Stimulated activated CD4-positive, alpha-beta T cell treated with anti-CD3 and anti-CD28 coated beads, Interleukin-4, amount 100 ng/mL, for 48 hours (primary cell): ENCODE results near the gene ARPC5.

Experiments
- DNase-seq, 2 donors: peaks; one replicate each; pipeline ENCODE4 v3.0.0-alpha.2; 2020; ENCODE audit warnings: low read depth in 2 of 2

The ARPC5 gene

DNA sequence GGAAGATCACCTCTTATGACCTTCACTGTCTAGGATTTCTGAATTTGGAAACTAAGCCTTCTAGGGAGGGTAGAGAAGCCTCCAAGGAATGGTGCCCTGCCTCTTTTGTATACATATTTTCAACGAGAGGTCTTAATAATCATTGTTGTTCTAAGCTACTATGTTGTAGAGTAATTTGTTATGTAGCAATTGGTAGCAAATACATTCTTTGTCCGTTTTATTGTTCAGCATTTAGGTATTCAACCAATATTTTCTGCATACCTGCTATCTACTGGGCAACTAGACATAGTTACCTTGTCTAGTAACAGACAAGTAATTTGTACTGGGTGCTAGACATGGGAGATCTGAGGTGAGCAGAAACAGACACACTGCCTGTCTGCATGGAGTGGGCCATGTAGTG is 24.6 kb downstream of the ARPC5 start:
- no peak for DNase-seq

DNA sequence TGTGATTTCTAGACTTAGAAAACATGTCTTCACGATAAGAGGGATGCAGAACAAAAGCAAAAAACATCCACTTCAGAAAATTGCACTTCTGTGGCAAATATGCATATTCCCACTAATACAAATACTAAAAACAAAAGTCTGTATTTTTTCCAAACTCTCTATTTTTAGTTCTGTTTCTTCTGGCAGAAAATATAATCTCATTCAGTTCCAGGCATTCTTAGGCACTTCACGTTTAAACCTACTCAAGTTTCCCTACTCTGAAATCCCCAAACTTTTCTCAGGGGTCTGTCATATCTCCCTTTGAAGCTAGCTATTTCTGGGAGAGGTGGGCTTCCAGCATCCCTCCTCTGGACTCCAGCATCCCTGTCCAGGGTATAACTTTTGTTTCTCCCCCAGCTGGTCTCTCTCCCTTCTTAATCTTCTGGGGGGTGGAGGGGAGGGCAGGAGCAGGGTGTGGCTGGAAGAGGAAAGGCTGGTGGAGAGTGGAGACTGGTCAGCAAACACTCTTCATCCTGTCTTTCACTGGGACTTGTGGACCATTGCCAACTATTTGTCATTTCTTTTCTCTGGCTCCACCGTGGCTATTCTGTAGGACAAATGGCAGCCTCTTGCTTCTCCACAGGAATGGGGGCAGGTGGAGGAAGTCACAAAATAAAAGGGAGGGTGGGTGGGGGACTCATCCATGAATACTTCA is 25.7 kb downstream of the ARPC5 start:
- no peak for DNase-seq

DNA sequence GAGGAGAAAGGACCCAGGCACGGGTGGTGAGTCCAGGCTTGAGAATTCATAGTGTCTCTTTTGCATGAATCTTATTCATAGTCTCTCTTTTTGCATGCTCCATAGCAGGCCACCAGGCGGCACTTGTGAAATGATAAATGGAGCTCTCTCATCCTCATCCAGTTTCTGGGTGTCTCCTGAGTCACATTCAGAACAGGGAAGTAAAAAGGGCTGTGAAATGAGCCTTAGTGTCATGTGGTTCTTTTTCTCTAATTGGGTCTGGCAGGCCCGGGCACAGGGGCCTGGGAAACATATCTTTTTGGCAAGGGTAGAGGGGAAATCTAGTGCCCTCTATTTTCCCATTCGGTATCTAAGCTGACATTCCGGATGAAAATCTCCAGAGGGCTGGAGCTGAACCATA is 26.3 kb downstream of the ARPC5 start:
- DNase-seq, result no peak

DNA sequence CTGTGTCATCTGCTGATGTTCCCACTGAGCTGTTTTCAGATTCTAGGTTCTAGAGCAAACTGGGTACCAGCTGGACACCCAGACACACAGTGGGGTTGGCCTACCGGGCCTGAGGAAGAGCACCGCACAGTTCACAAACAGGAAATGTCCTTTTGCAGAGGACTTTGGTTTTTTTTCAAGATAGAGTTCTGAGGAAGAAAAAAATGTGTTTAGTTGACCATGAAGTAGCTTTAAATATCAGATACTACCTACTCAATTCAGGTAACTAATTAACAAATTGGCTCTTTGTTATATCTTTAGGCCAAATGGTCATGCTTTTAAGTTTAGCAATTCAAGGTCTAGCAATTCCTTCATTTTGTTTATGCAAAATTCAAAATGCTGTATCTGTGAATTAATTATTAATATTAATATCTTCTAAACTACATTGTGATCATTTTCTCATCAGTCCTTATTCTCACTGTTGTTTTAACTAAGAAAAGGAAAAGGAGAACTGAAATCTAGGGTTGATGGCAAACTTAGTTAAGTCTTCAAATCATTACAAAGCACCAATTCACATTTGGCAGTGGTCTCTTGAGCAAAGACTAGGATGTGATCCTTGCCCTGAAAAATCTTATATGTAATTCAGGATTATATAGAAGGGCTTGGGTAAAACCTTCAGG is 28.1 kb downstream of the ARPC5 start:
- no peak for DNase-seq

DNA sequence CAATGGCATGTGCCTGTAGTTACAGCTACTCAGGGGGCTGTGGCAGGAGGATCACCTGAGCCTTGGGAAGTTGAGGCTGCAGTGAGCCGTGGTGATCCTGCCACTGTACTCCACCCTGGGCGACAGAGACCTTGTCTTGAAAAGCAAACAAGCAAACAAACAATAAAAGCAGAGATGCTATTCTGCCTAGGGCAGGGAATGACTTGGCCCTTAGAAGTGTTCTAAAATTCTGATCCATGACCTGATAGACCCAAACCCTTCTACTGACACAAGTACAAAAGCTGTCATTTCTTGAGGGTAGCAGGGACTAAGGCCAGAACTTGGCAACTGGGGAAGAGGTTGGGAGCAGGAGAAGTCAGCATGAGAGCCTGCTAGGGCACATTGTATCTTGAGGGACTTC is 29.7 kb downstream of the ARPC5 start:
- DNase-seq, result no peak

DNA sequence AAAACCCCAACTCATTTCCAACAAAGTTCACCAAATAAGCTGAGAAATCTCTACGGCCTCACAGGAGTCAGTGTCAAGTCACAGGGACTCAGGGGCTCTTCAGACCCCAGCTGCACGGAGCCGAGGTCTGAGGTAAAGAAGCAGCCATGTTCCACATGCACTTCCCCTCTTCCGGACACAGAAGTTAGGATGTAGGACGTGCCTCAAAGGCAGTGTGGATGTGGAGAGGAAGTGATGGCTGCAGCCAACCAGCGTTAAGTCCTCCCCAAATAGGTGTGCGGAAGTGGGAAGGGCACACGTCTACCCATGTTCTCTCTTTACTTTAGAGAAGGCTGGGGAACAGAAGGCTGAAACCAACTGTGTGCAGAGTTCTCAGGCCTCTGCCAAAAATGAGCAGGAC is 30.8 kb downstream of the ARPC5 start:
- DNase-seq, result no peak

DNA sequence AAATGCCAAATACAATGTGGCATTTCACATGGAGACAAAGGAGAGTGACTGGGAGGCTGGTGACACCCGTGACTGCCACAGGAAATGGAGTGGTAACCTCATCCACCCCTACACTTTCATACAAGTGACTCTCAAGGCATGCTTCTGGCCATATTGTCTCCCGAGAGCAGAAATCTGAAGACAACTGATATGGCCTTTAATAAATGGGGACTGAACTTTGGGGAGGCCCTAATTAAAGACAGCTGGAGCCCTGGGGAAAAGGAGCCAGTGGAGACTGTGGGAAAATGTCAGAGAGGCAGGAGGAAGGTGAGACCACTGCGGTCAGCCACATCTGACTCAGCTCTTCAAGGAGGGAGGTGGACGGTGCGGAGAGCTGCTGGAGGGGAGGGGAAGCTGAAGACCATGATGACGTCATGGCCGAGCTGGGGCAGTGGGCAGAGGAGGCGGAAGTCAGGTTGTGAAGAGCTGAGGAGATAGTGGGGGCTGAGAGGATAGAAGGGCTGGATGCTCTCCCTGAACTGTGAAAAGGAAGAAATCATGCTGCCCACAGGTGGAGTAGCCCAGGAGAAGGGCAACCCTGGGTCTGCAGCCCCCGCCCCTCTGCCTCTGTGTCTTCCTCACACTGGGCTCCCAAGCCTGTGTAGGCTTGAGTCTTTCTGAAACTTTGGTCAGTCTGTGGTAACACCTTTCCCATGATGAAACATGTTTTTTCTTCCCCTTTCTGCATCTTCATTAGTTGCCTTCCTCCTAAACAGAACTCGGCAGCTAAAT is 31.4 kb downstream of the ARPC5 start:
- no peak for DNase-seq

DNA sequence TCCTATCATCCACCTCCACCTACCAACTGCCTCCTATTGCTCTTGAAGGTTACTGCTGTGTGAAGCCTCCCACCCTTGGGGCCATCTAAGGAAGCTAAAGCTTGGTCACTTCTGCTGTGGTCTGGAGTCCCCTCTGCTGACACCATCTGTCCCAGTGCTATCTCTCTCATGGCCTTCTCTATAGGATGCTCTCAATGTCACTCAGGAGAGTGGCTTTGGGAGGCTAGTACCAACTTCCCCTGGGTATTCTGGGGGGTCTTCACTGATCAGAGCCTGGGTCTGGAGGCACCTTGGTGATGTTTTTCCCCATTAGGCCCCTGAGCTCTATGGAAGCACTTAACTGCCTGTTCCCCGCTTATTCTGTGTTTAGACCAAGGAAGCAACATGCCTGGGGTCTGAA is 33.1 kb downstream of the ARPC5 start:
- no peak for DNase-seq

DNA sequence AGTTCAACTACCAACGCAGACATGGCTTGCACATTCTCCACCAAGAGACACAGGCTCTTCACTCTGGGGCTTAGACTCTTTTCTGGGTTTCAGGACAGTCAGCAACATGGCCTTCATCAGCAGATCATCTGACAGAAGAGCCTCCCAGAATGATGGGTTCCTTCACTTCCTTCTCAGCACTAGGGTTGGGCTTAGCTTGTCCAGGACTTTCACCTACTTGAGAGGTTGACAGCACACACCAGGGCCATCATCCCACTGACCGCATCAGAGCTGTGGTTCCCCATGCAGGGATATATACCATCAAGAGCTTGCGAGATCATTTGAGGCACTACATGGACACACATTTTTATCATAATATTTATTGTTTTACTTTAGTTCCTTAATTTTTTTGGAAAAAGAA is 34.9 kb downstream of the ARPC5 start:
- no peak for DNase-seq

DNA sequence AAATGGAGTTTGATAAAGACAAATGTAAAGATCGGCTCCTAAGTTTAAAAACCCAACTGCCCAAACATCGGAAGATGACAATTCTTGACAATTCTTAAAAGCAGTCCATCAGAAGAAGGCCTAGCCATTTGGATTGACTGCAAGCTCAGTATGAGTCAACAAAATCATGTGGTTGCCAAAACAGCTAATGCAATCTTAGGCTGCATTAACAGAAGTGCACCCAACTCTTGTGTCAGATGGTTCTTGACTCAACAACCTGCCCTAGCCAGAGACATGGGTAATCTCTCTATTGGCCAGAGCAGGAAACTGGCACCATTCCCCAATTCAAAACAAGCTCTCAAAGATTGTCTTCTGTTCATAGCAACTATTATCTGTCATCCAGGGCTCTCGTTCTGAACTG is 35.4 kb downstream of the ARPC5 start:
- no peak for DNase-seq

DNA sequence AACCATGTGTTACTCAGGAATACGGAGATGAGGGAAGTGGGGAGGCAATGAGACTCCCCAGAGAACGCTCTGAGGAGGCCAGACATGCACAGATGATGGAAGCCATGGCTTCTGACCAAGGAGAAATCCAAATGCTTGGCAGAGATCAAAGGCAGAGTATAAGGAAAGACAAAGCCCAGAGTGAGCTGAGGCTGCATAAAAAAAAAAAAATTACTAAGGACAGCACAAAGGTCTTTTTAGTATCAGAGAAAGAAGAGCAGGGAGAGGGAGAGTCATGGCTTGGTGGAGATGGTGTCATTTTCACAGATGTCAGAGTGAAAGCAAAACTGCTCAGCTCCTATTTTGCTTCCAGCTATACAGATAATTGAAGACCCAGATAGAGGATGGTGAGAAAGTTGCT is 37.2 kb downstream of the ARPC5 start:
- no peak for DNase-seq

DNA sequence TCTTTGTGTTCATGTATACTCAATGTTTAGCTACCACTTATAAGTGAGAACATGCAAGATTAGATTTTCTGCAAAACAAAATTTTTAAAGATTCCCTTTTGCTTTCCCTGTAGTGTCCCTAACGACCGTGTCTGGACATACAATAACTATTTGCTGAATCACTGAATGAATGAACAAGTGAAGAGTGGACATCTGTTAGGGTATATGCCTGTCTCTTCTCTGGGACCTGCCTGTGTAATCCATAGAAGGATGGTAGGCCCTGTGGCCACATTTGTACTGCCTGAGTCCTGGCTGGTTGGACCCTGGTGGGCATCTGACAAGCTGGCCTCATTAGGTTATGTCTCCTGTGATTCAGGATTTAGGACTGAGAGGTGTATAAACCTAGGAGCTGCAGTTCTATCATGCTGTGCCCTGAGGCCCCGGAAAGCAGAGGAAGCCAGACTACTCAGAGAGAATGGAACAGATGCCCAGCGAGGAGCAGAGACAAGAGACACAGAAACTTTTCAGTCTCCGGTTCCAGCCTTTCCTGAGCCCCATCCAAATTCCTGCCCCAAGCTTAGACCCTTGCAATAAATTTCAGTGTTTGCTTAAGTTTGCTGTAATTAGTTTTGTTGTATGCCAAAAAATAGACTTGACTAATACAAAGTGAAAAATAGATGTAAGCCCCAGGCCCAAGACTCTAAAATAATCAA is 37.8 kb downstream of the ARPC5 start:
- DNase-seq, result no peak

DNA sequence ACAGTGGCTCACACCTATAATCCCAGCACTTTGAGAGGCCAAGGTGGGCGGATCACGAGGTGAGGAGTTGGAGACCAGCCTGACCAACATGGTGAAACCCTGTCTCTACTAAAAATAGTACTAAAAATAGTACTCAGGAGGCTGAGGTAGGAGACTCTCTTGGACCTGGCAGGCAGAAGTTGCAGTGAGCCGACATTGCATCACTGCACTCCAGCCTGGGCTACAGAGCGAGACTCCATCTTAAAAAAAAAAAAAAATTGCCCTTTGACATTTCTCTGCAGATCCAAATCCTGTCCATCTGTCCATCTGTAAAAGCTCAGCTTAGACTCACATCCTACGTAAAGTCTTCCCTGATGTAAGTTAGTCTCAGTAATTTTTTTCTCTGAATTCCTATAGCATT is 39.1 kb downstream of the ARPC5 start:
- no peak for DNase-seq

DNA sequence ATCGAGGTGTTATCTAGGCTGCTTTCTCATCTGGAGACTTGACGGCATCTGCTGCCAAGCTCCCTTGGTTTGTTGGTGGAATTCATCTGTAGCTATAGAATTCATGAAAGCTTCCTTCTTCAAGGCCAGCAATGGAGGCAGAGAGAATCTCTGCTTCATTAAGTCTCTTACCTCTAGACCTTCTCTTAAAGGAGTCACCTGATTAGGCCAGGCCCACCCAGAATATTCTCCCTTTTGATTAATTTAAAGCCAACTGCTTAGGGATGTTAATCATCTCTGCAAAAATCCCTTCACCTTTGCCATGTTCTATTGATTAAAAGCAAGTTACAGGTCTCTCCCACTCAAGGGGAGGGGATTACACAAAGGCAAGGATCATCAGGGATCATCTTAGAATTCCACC is 40.0 kb downstream of the ARPC5 start:
- DNase-seq, result no peak

DNA sequence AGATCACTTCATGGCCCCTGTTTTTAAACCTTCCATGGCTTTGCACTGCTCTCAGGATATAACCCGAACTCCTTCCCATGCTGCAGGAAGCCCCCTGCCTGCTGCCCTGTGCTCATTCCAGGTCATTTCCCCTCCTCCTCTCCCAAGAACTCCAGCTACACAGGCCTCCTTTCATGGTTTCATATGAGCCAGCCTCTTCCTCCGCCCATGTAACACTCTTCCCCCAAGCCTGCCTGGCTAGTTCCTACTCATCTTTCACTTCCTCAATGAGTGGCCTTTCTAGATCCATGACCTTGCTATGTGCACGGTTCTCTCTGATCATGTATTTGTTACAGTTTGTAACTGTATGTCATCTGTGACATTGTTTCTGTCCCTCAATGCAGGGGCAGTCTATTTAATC is 42.2 kb downstream of the ARPC5 start:
- no peak for DNase-seq

DNA sequence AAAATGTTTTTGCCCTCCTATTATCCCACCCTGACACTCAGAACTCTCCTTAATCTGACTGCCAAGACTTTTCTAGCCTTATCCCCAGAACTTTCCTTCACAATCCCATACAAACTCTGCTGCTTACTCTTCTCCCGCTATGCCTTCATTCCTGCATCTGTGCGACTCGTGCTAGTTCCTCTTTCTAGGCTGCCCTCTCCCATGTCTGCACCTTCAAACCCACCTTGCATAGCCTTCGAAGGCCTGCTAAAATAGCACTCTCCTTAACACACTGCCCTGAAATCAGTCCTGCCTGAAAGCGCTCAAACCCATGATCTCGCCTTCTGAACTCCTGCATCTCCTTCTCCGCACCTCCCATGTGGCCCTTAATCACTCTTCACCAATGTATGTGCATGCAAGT is 42.9 kb downstream of the ARPC5 start:
- no peak for DNase-seq

DNA sequence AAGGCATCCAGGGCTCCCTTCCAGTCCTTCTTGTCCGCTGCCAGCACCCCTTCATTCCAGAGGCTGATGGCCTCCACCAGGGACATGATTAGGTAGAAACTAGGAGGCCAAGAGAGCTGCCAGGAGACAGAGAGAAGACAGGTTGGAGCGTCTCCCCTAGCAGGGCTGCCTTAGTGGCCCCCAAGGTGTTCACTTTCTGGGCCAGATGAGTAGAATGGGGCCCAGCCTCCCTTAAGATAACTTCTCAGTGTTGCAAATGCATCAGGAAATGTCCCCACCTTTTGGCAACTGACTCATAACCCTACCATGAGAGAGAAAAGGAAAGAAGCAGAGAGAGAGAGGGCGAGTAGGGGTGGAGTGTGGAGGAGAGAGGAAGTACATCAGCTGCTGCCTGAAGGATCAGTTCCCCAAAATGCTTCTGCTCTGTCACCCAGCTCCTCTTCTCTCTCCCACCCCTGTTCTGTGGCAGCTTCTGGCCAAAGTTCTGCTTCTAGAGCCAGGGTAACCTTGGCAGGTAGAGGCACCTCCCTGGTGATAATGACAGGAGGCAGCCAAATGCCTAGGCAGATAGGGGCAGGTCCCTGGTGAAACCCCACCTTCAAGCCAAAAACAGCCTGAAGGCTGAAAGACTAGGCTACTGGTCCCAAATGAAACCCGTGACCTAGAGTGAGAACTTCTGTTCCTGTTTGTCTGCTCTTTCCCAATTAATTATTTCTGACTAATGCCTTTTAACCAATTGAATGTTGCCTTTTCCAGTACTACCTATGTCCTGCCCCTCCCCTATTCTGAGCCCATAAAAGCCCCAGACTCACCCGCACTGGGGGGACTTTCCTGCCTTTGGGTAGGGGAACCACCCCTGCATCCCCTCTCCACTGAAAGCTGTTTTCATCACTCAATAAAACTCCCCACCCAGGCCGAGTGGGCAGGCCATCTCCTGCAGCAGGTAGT is 45.1 kb downstream of the ARPC5 start, which contains the start of gene NCF2:
Gene NCF2 (minus strand): TSS at position 216 of the 948 bp plus-strand sequence. CDS start 130 bp downstream, at position 86.
- peak; percentile 18 to 19 for DNase-seq

DNA sequence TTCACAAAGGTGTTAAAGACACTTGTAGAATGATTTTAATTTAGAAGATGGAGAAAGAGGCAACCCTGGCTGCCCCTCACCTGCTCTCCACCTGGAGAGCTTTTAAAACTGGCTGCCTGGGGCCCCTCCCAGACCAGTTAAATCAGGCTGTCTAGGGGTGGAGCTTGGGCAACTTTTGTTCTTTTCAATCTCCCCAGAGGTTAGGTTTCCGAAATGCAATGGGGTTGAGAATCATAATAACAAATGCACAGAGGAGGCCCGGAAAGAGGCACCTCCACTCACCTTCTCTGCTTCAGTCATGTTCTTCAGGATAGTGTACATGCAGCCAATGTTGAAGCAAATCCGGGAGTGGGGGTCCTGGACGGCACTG is 45.7 kb downstream of the ARPC5 start:
- no peak for DNase-seq

DNA sequence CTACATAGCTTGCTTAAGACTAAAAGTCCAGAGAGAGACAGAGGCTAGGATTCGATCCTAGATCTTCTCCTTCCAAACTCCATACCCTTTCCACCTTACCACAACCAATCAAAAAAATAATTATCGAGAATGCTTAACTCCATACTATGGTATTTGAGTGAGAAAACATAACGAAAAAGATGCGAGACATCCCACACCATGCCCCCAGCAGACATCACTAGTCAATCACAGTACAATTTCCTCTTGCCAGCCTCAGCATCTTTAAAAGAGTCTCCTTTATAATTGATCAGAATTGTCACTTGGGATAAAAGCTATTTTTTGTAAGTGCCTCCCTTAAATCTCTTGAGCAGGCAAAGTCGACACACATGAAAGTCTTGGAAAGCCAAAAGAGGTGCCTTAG is 46.2 kb downstream of the ARPC5 start:
- DNase-seq, result no peak

DNA sequence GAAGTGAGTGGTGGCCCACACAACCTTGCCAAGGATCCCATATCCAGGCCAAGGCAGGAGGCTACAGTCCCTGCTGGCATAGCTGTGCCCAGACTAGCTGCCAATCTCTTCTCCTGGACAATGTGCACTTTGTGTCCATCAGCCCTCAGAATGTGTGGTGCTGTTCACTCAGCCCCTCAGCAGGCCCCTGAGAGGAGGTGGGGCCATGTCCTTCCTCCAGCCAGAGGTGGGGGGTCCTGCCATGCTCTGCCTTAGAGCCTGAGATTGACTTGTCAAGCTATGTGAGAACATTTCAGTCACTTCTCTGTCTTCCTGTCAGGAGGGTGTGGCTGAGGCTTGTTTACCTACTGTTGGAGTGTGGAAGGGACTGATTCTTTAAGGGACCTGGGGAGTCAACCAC is 46.8 kb downstream of the ARPC5 start:
- DNase-seq, result no peak

DNA sequence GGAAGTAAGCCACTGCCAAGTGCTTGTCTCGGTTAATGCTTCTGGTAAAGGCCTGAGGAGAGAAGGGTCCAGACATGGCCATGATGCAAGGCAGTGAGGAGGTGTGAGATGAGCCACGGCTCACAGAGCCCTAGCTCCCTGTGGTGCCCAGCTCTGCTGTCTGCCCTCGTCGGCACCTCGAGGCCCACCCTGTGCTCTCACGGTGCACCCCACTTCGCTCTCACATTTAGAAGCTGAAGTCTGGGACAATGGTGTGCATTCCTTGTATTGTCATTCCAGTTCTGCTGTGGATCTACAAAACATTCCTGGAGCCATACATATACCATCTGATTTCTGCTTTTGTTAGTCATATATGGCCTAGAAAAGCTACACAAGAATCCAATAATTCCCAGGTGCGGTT is 48.7 kb downstream of the ARPC5 start:
- DNase-seq, result no peak
